ENCODE results near the gene ZDBF2.

The ZDBF2 gene

GRCh38 chr2:206361407-206362045 lies 87.1 kb downstream of the ZDBF2 start:
- Histone ChIP-seq H3K4me3 (IDR thresholded peaks at IDR 0.05; ENCODE audit: insufficient read depth, low read depth, low read length) (no peak overlapping the region), H3K27ac (no peak overlapping the region), H4K20me1 (ENCODE audit: insufficient read depth) (no peaks in the 10 kb centered on the region), H3K36me3 (ENCODE audit: insufficient read depth) (no peaks in the 10 kb centered on the region), H3K27me3 (ENCODE audit: insufficient read depth, low read depth) (no peaks in the 10 kb centered on the region; the same call in 1 of the 2 replicates), H3K4me2 (no peak overlapping the region), H2AFZ (ENCODE audit: low read depth) (no peak overlapping the region), H3K9ac (no peak overlapping the region), H3K79me2 (ENCODE audit: insufficient read depth, low read depth) (no peaks in the 10 kb centered on the region), H3K4me1 (ENCODE audit: low read depth, poor library complexity, severe bottlenecking) (no peaks in the 10 kb centered on the region)
- TF ChIP-seq CTCF (conservative IDR thresholded peaks at IDR 0.05; ENCODE audit: low read depth, low read length) = no peak

Data from KMS-11 (cell line).